ENCODE results near the gene POLD4. TPM values are rescaled to one million over a fixed set of nuclear protein-coding genes. Genes with fewer than 3 reads are reported as not detected.

The POLD4 gene
- total RNA-seq, 1 experiment from 2014 or later, result 38.5 TPM

- in situ Hi-C loops (cut with HindIII; ENCODE audit: low pct_unique_long_range_greater_than_20kb, low sequenced_read_pairs), result no loop called here
- peak; percentile 31 for DNase-seq (ENCODE audit: low read depth)
These were observed 4.7 kb upstream of the POLD4 start for GRCh38 chr11:67357831-67358670.

GRCh38 chr11:67356864-67357561 is 3.7 kb upstream of the POLD4 start:
- in situ Hi-C loops (cut with HindIII; ENCODE audit: low pct_unique_long_range_greater_than_20kb, low sequenced_read_pairs), result no loop called here
- peak; percentile 71 for DNase-seq (ENCODE audit: low read depth)

- in situ Hi-C loops (cut with HindIII; ENCODE audit: low pct_unique_long_range_greater_than_20kb, low sequenced_read_pairs), result no loop called here
- DNase-seq (ENCODE audit: low read depth), result no peak
These were observed 3.1 kb upstream of the POLD4 start for GRCh38 chr11:67356387-67356863.

- no peak for DNase-seq (ENCODE audit: low read depth)
These were observed 2.5 kb upstream of the POLD4 start for GRCh38 chr11:67355794-67356386.

GRCh38 chr11:67355023-67355793 is 1.9 kb upstream of the POLD4 start:
- DNase-seq (ENCODE audit: low read depth), result no peak
- in situ Hi-C loops (cut with HindIII; ENCODE audit: low pct_unique_long_range_greater_than_20kb, low sequenced_read_pairs), result no loop called here

More at GRCh38 chr11:67355794-67356386, 2.5 kb upstream of the POLD4 start:
- in situ Hi-C loops (cut with HindIII; ENCODE audit: low pct_unique_long_range_greater_than_20kb, low sequenced_read_pairs), result no loop called here

GRCh38 chr11:67354075-67355022 is 1.0 kb upstream of the POLD4 start:
- in situ Hi-C loops (cut with HindIII; ENCODE audit: low pct_unique_long_range_greater_than_20kb, low sequenced_read_pairs), result no loop called here
- peak; percentile 92 for DNase-seq (ENCODE audit: low read depth)

GRCh38 chr11:67352546-67353316 is 615 bp downstream of the POLD4 start:
- in situ Hi-C loops (cut with HindIII; ENCODE audit: low pct_unique_long_range_greater_than_20kb, low sequenced_read_pairs), result no loop called here
- DNase-seq (ENCODE audit: low read depth), result no peak

GRCh38 chr11:67351275-67352005 is 1.9 kb downstream of the POLD4 start:
- DNase-seq (ENCODE audit: low read depth), result peak; percentile 60

GRCh38 chr11:67349928-67350465 is 3.3 kb downstream of the POLD4 start:
- in situ Hi-C loops (cut with HindIII; ENCODE audit: low pct_unique_long_range_greater_than_20kb, low sequenced_read_pairs), result no loop called here

More at GRCh38 chr11:67351275-67352005, 1.9 kb downstream of the POLD4 start:
- in situ Hi-C loops (cut with HindIII; ENCODE audit: low pct_unique_long_range_greater_than_20kb, low sequenced_read_pairs), result no loop called here

GRCh38 chr11:67349457-67349856 is 3.9 kb downstream of the POLD4 start:
- no peak for DNase-seq (ENCODE audit: low read depth)
- in situ Hi-C loops (cut with HindIII; ENCODE audit: low pct_unique_long_range_greater_than_20kb, low sequenced_read_pairs), result no loop called here

More at GRCh38 chr11:67349928-67350465, 3.3 kb downstream of the POLD4 start:
- DNase-seq (ENCODE audit: low read depth), result no peak

GRCh38 chr11:67349036-67349435 is 4.3 kb downstream of the POLD4 start:
- in situ Hi-C loops (cut with HindIII; ENCODE audit: low pct_unique_long_range_greater_than_20kb, low sequenced_read_pairs), result no loop called here
- DNase-seq (ENCODE audit: low read depth), result no peak

GRCh38 chr11:67347964-67348749 is 5.2 kb downstream of the POLD4 start:
- DNase-seq (ENCODE audit: low read depth), result no peak
- in situ Hi-C loops (cut with HindIII; ENCODE audit: low pct_unique_long_range_greater_than_20kb, low sequenced_read_pairs), result no loop called here

- DNase-seq (ENCODE audit: low read depth), result peak; percentile 81
- in situ Hi-C loops (cut with HindIII; ENCODE audit: low pct_unique_long_range_greater_than_20kb, low sequenced_read_pairs), result no loop called here
These were observed 7.2 kb downstream of the POLD4 start for GRCh38 chr11:67345920-67346819.

Measured in Caki2 (cell line).